ENCODE measurements around the gene TTLL5.

- no peak for TF ChIP-seq CTCF (IDR thresholded peaks at IDR 0.05)
- TF ChIP-seq POLR2A (IDR thresholded peaks at IDR 0.05): no peak
Measured at GRCh38 chr14:75783184-75783583, 122.1 kb downstream of the TTLL5 start.
